H1 (cell line): Measurements from ENCODE around the gene DOHH. TPM values are rescaled to one million over a fixed set of nuclear protein-coding genes. Genes with fewer than 3 reads are reported as not detected.

Experiments used
- CTCF ChIA-PET: fragments of 300-600 bp; sonication (Branson Sonifier 250); formaldehyde crosslinking; loops from one replicate; lab custom pipeline; 2021; ENCODE audit not compliant: partially characterized antibody; lab: Charles Lee
- POLR2A ChIA-PET: fragments of 300-600 bp; sonication (Branson Sonifier 250); formaldehyde crosslinking; loops from one replicate; lab custom pipeline; 2021; ENCODE audit warnings: inconsistent platforms; ENCODE audit not compliant: partially characterized antibody; lab: Charles Lee
- DNase-seq, 2 experiments: peaks; one replicate each; pipeline versions ENCODE4 v3.0.0 to v3.0.0-alpha.2; 2010 to 2022; ENCODE audit warnings: low spot score in 2 of 2, low read depth in 1 of 2, mixed read lengths in 1 of 2
- FAIRE-seq: peaks from 2 replicates; lab custom pipeline; 2011; peaks lifted over from hg19 to GRCh38; lab: Jason Lieb, UNC
- H2AFZ ChIP-seq: 2 replicates; pipeline ENCODE4 v1.8.1; 2012; ENCODE audit warnings: low read length, inconsistent platforms
- H2AK5ac ChIP-seq: 2 replicates; pipeline ENCODE4 v1.6.1; 2013; ENCODE audit warnings: low read depth, low read length
- H2BK120ac ChIP-seq: replicated peaks from 2 replicates; pipeline ENCODE3; 2013; ENCODE audit warnings: low read depth, low read length, inconsistent platforms
- H2BK12ac ChIP-seq: 2 replicates; pipeline ENCODE4 v1.6.1; 2013; ENCODE audit warnings: low read depth, low read length
- H2BK15ac ChIP-seq: 2 replicates; pipeline ENCODE4 v1.6.1; 2013; ENCODE audit warnings: low read length
- H2BK20ac ChIP-seq: 2 replicates; pipeline ENCODE4 v1.6.1; 2013; ENCODE audit warnings: low read length
- H2BK5ac ChIP-seq: 2 replicates; pipeline ENCODE4 v1.6.1; 2013; ENCODE audit warnings: low read depth, low read length
- H3K14ac ChIP-seq: 2 replicates; pipeline ENCODE4 v1.6.1; 2013; ENCODE audit warnings: inconsistent platforms; ENCODE audit not compliant: insufficient read length
- H3K18ac ChIP-seq: 2 replicates; pipeline ENCODE4 v1.6.1; 2013; ENCODE audit warnings: low read length; ENCODE audit errors: extremely low read depth
- H3K23ac ChIP-seq: 2 replicates; pipeline ENCODE4 v1.6.1; 2013; ENCODE audit warnings: inconsistent platforms; ENCODE audit not compliant: insufficient read length
- H3K23me2 ChIP-seq: 2 replicates; pipeline ENCODE4 v1.6.1; 2013; ENCODE audit warnings: low read depth, low read length
- H3K27ac ChIP-seq: 2 replicates; pipeline ENCODE4 v1.6.1; 2011; ENCODE audit warnings: low read depth, low read length, inconsistent platforms
- H3K27me3 ChIP-seq, 4 experiments: replicated peaks in 1 of 4; 1 replicate in 1 of 4; 2 replicates in 3 of 4; pipeline versions ENCODE4 v1.6.1 to v1.8.1; 2011 to 2013; ENCODE audit warnings: low read length in 3 of 4, mild to moderate bottlenecking in 3 of 4, inconsistent platforms in 2 of 4, mixed read lengths in 2 of 4, moderate library complexity in 1 of 4; ENCODE audit not compliant: control insufficient read depth in 3 of 4, insufficient read depth in 3 of 4; ENCODE audit errors: extremely low read depth in 1 of 4
- H3K36me3 ChIP-seq, 4 experiments: 2 replicates each; pipeline versions ENCODE4 v1.6.1 to v1.8.1; 2011 to 2013; ENCODE audit warnings: mild to moderate bottlenecking in 4 of 4, low read length in 3 of 4, moderate library complexity in 2 of 4, control low read depth in 1 of 4, inconsistent platforms in 1 of 4; ENCODE audit not compliant: insufficient read depth in 4 of 4, control insufficient read depth in 2 of 4
- H3K4ac ChIP-seq: replicated peaks from 2 replicates; pipeline ENCODE3; 2013; ENCODE audit warnings: low read length, low read depth, mixed read lengths, inconsistent platforms; ENCODE audit not compliant: insufficient read length
- H3K4me1 ChIP-seq, 4 experiments: replicated peaks in 1 of 4; 1 replicate in 1 of 4; 2 replicates in 3 of 4; pipeline versions ENCODE4 v1.6.1 to v1.8.1; 2011 to 2013; ENCODE audit warnings: low read length in 3 of 4, inconsistent platforms in 2 of 4, mixed read lengths in 1 of 4; ENCODE audit not compliant: insufficient read depth in 4 of 4, control insufficient read depth in 3 of 4
- H3K4me2 ChIP-seq, 2 experiments: 2 replicates each; pipeline versions ENCODE4 v1.6.1 to v1.8.1; 2011 to 2013; ENCODE audit warnings: low read depth in 2 of 2, low read length in 2 of 2, control low read depth in 1 of 2, inconsistent platforms in 1 of 2, mild to moderate bottlenecking in 1 of 2; ENCODE audit not compliant: insufficient read depth in 1 of 2
- H3K4me3 ChIP-seq, 4 experiments: fragments of 200-600, 300-600 bp in 1 of 4; sonication (generic), shearing (Covaris generic), sonication (Bioruptor Twin) in 1 of 4; 2 replicates each; pipeline versions ENCODE4 v1.5.1 to v1.8.1; 2011 to 2016; ENCODE audit warnings: low read length in 4 of 4, low read depth in 3 of 4, control low read depth in 2 of 4, inconsistent platforms in 2 of 4, mild to moderate bottlenecking in 2 of 4, mixed read lengths in 1 of 4, moderate library complexity in 1 of 4; ENCODE audit not compliant: insufficient read depth in 2 of 4; ENCODE audit errors: extremely low read depth in 1 of 4
- H3K56ac ChIP-seq: replicated peaks from 2 replicates; pipeline ENCODE3; 2013; ENCODE audit warnings: low read depth, mild to moderate bottlenecking, mixed read lengths, low read length, inconsistent platforms; ENCODE audit not compliant: insufficient read length
- H3K79me1 ChIP-seq: 2 replicates; pipeline ENCODE4 v1.6.1; 2013; ENCODE audit warnings: low read depth, low read length, control low read depth
- H3K79me2 ChIP-seq, 2 experiments: 2 replicates each; pipeline versions ENCODE4 v1.6.1 to v1.8.1; 2012 to 2013; ENCODE audit warnings: low read length in 2 of 2, mild to moderate bottlenecking in 2 of 2, inconsistent platforms in 1 of 2; ENCODE audit not compliant: insufficient read depth in 2 of 2, control insufficient read depth in 1 of 2
- H3K9ac ChIP-seq, 4 experiments: replicated peaks in 1 of 4; 1 replicate in 1 of 4; 2 replicates in 3 of 4; pipeline versions ENCODE4 v1.6.1 to v1.8.1; 2011 to 2013; ENCODE audit warnings: low read depth in 3 of 4, low read length in 3 of 4, control low read depth in 2 of 4, mild to moderate bottlenecking in 2 of 4, moderate library complexity in 2 of 4, inconsistent platforms in 1 of 4; ENCODE audit errors: extremely low read depth in 1 of 4
- H3K9me3 ChIP-seq, 2 experiments: 2 replicates each; pipeline versions ENCODE4 v1.6.1 to v1.8.1; 2012 to 2013; ENCODE audit warnings: mild to moderate bottlenecking in 2 of 2, moderate library complexity in 2 of 2, control low read depth in 1 of 2, inconsistent platforms in 1 of 2, low read depth in 1 of 2, low read length in 1 of 2, mixed read lengths in 1 of 2; ENCODE audit not compliant: insufficient read depth in 2 of 2
- H4K20me1 ChIP-seq, 2 experiments: replicated peaks in 1 of 2; 2 replicates each; pipeline versions ENCODE3 to v1.8.1; 2011 to 2013; ENCODE audit warnings: inconsistent platforms in 2 of 2, low read length in 2 of 2, mild to moderate bottlenecking in 1 of 2; ENCODE audit not compliant: insufficient read depth in 2 of 2, control insufficient read depth in 1 of 2
- H4K5ac ChIP-seq: 2 replicates; pipeline ENCODE4 v1.6.1; 2013; ENCODE audit warnings: low read length, low read depth, mixed read lengths, inconsistent platforms; ENCODE audit not compliant: insufficient read length
- H4K8ac ChIP-seq: 2 replicates; pipeline ENCODE4 v1.8.0; 2013; ENCODE audit warnings: mild to moderate bottlenecking, moderate library complexity, low read length, inconsistent platforms; ENCODE audit not compliant: insufficient read depth; ENCODE audit errors: extremely low read depth
- H4K91ac ChIP-seq: replicated peaks from 2 replicates; pipeline ENCODE3; 2013; ENCODE audit warnings: low read length, mixed read lengths, inconsistent platforms; ENCODE audit not compliant: insufficient read length
- CHD1 ChIP-seq: IDR thresholded peaks from 2 replicates; pipeline ENCODE4 v1.6.1; 2012; ENCODE audit warnings: low read depth, low read length, improper control_type of control experiment
- CHD2 ChIP-seq: IDR thresholded peaks from 2 replicates; pipeline ENCODE4 v1.6.1; 2012; ENCODE audit warnings: low read length, improper control_type of control experiment
- CREB1 ChIP-seq: IDR thresholded peaks from 2 replicates; pipeline ENCODE4 v1.6.1; 2012; ENCODE audit warnings: inconsistent platforms
- EP300 ChIP-seq, 2 experiments: IDR thresholded peaks; 1 replicate in 1 of 2; 2 replicates in 1 of 2; pipeline ENCODE4 v1.6.1; 2011 to 2012; ENCODE audit warnings: low read depth in 2 of 2, low read length in 2 of 2, mild to moderate bottlenecking in 2 of 2, borderline replicate concordance in 1 of 2, inconsistent platforms in 1 of 2, moderate library complexity in 1 of 2
- GTF2F1 ChIP-seq: IDR thresholded peaks from 2 replicates; pipeline ENCODE4 v1.6.1; 2012; ENCODE audit warnings: low read depth, low read length, improper control_type of control experiment, borderline replicate concordance
- SIRT6 ChIP-seq: IDR thresholded peaks from one replicate; pipeline ENCODE4 v1.7.1; 2012; ENCODE audit warnings: low read length, inconsistent platforms
- SP4 ChIP-seq: IDR thresholded peaks from 2 replicates; pipeline ENCODE4 v1.6.1; 2012; ENCODE audit warnings: low read length, inconsistent platforms
- SRF ChIP-seq: IDR thresholded peaks from 2 replicates; pipeline ENCODE4 v1.6.1; 2011; ENCODE audit warnings: mild to moderate bottlenecking, low read depth, low read length, moderate library complexity
- WGBS, 2 experiments: shearing (Covaris generic) in 1 of 2; methylation state at CpG; one replicate each; pipeline versions ENCODE4 v1.1.6 to v1.1.7; 2013 to 2015; ENCODE audit warnings: low lambda C conversion rate in 2 of 2, mixed read lengths in 2 of 2, inconsistent platforms in 1 of 2, low coverage in 1 of 2, missing lambda C conversion rate in 1 of 2; ENCODE audit not compliant: insufficient replicate concordance in 2 of 2, insufficient coverage in 1 of 2, insufficient read length in 1 of 2; ENCODE audit errors: extremely low coverage in 1 of 2, missing lambda C conversion rate in 1 of 2; 5-methylcytosine and 5-hydroxymethylcytosine counted together
- polyA plus RNA-seq, 7 experiments: library from polyadenylated mRNA; depleted of rRNA in 3 of 7; stranded (reverse) in 5 of 7; unstranded in 2 of 7; fragments of >200 nt in 5 of 7; fragments of 200-250 nt in 2 of 7; gene quantifications; 1 replicate in 5 of 7; 2 replicates in 1 of 7; 4 replicates in 1 of 7; pipeline versions ENCODE4 v1.2.1 to v1.2.3, GENCODE V29; 2011 to 2013; ENCODE audit warnings: missing spikeins in 2 of 7, mixed read lengths in 2 of 7
- total RNA-seq: library from RNA; stranded (reverse); fragmentation: NEBNext Ultra II Directional; extraction: Animal tissue kit (Norgen Biotek cat#: 25700); gene quantifications from 2 replicates; pipeline ENCODE4 v1.2.1, GENCODE V29; 2021
- TF ChIP-seq, protein P1 (sequence below): IDR thresholded peaks from 2 replicates; pipeline ENCODE4 v1.6.1; 2011; ENCODE audit warnings: low read depth, mild to moderate bottlenecking, low read length; ENCODE audit not compliant: insufficient read depth

The DOHH gene
- total and polyA plus RNA-seq, 2 of the 8 experiments (the other 6 are each of a cell fraction or from before 2014, with no cell fraction given) = 7.3 to 17.7 TPM

DNA sequence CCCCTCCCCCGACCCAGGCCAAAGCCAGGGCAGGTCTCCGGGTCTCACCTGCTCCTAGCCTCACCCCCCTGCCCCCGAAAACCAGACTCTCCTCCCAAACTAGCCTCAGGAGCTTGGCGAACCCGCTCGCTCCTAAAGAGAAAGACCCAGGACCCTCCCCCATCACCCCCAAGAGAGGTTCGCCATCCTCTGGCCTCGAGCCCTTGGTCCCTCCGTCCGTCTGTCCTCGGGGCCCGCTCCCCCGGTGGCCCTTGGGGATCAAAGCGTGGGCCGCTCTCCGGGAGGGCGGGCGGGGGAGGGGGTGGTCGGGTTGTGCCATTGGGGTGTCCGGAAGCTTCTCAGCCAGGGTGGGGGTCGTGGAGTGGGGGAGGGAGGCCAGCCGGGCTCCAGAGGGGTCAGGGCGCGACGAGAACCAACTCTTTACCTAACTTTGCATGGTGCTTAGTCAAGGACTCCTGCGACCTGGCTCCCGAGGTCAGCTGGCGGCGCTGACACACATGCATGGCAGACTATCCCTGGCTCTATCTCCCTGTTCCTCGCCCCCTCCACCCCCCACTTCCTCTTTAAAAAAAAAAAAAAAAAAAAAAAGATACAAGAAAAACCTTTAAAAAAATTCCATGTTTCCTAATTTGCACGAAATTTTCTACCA is 35.8 kb downstream of the DOHH start:
- Histone ChIP-seq H3K4ac (no peak overlapping the region), H2BK12ac (no peak overlapping the region), H3K36me3 (no peaks in the 10 kb centered on the region; a peak in 1 of 8 replicates), H3K9me3 (peaks cover 6 to 10% of the 10 kb centered on the region in 2 experiments; a peak in 3 of 4 replicates), H3K79me2 (no peaks in the 10 kb centered on the region), H4K91ac (no peak overlapping the region), H2AFZ (no peak overlapping the region), H3K27me3 (peaks cover 24 to 53% (median 46%) of the 10 kb centered on the region in 4 experiments), H3K18ac (no peak overlapping the region; the same call in none of the 2 replicates), H3K14ac (no peak overlapping the region), H4K5ac (no peak overlapping the region), H4K8ac (no peak overlapping the region), H3K23ac (no peak overlapping the region), H2BK20ac (no peak overlapping the region), H2AK5ac (no peak overlapping the region), H3K56ac (no peak overlapping the region), H3K9ac (no peak overlapping the region), H3K23me2 (peaks cover 5% of the 10 kb centered on the region; the same call in 1 of the 2 replicates), H3K27ac (no peak overlapping the region), H2BK120ac (no peak overlapping the region), H2BK5ac (no peak overlapping the region), H3K4me2 (peak overlapping the region; percentile 63 to 81), H3K4me1 (peaks cover 0 to 6% (median 2%) of the 10 kb centered on the region in 4 experiments; a peak in 6 of 7 replicates), H2BK15ac (no peak overlapping the region), H4K20me1 (peaks cover 3 to 4% of the 10 kb centered on the region in 2 experiments), H3K4me3 (peak overlapping the region in 2 of 4 experiments; percentile 29 to 72; a peak in 5 of 8 replicates), H3K79me1 (no peaks in the 10 kb centered on the region)
- CTCF ChIA-PET = interaction anchor here (0.9 to 1.8 kb wide), 5 partner anchors 8 to 137 kb away, joined by 3 to 9 read pairs (median 5); no protein-coding TSS in a partner anchor
- TF ChIP-seq GTF2F1 (no peak), SRF (no peak), CREB1 (no peak), SP4 (no peak), CHD1 (no peak), CHD2 (no peak), EP300 (IDR thresholded peaks at IDR 0.05; ENCODE audit: borderline replicate concordance in 1 of 2, low read depth in 2 of 2, low read length in 2 of 2) (no peak), SIRT6 (no peak)
- TF ChIP-seq, protein P1, sequence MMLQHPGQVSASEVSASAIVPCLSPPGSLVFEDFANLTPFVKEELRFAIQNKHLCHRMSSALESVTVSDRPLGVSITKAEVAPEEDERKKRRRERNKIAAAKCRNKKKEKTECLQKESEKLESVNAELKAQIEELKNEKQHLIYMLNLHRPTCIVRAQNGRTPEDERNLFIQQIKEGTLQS = no peak
- POLR2A ChIA-PET = interaction anchor here (1.6 to 1.9 kb wide), 3 partner anchors 13 to 20 kb away, joined by 3 to 5 read pairs (median 5); no protein-coding TSS in a partner anchor
- 2% methylated on average over 9 of the region's 31 CpGs; no CpG with 5 or more reads in 1 of the 2 experiments for WGBS, 2 experiments
- DNase-seq = no peak
- FAIRE-seq = no peak
